Middle frontal gyrus (tissue), 1 donor: Measurements from ENCODE around the gene HACD2.

Source experiments
- DNase-seq: peaks from one replicate; pipeline ENCODE4 v3.0.0-alpha.2; 2015; ENCODE audit warnings: low spot score; ENCODE audit errors: extremely low spot score

HACD2 gene

GRCh38 chr3:123584988-123585937 lies at the start of gene HACD2:
Gene HACD2 (minus strand): TSS chr3:123585053. CDS start chr3:123585027, 26 bp downstream.
- peak; percentile 96 for DNase-seq

GRCh38 chr3:123634149-123635051 lies 49.5 kb upstream of the HACD2 start:
- DNase-seq, result no peak

- no peak for DNase-seq
These were observed 48.7 kb upstream of the HACD2 start for GRCh38 chr3:123633530-123633929.

- DNase-seq, result no peak
These were observed 47.4 kb upstream of the HACD2 start for GRCh38 chr3:123632161-123632655.

- no peak for DNase-seq
These were observed 44.8 kb upstream of the HACD2 start for GRCh38 chr3:123629747-123630047.

GRCh38 chr3:123628996-123629746 lies 44.3 kb upstream of the HACD2 start:
- DNase-seq, result no peak

GRCh38 chr3:123627673-123628670 lies 43.1 kb upstream of the HACD2 start:
- no peak for DNase-seq

GRCh38 chr3:123626881-123627280 lies 42.0 kb upstream of the HACD2 start:
- DNase-seq, result no peak

- DNase-seq, result no peak
These were observed 39.4 kb upstream of the HACD2 start for GRCh38 chr3:123624302-123624701.

- no peak for DNase-seq
These were observed 38.6 kb upstream of the HACD2 start for GRCh38 chr3:123623346-123623880.

GRCh38 chr3:123622766-123623165 lies 37.9 kb upstream of the HACD2 start:
- no peak for DNase-seq

- no peak for DNase-seq
These were observed 37.0 kb upstream of the HACD2 start for GRCh38 chr3:123621850-123622189.

- DNase-seq, result no peak
These were observed 36.5 kb upstream of the HACD2 start for GRCh38 chr3:123621186-123621849.

GRCh38 chr3:123620343-123620742 lies 35.5 kb upstream of the HACD2 start:
- DNase-seq, result no peak

- DNase-seq, result no peak
These were observed 34.1 kb upstream of the HACD2 start for GRCh38 chr3:123618768-123619484.

- no peak for DNase-seq
These were observed 33.3 kb upstream of the HACD2 start for GRCh38 chr3:123618076-123618708.

GRCh38 chr3:123616593-123616992 lies 31.7 kb upstream of the HACD2 start:
- DNase-seq, result no peak

GRCh38 chr3:123613543-123613942 lies 28.7 kb upstream of the HACD2 start:
- DNase-seq, result no peak
